Measurements from ENCODE around the gene SYT3. TPM values are rescaled to one million over a fixed set of nuclear protein-coding genes. Genes with fewer than 3 reads are reported as not detected.

SYT3 gene
- polyA plus RNA-seq (ENCODE audit: insufficient read depth in 1 of 5, insufficient read length in 5 of 5, low replicate concordance in 1 of 5) = under 1 TPM; 0.05 to 0.55 (median 0.14) TPM
- long read RNA-seq, donor 1 = 0 reads
- long read RNA-seq, donor 2 = 0 reads
- long read RNA-seq, donor 3 = 0 reads
- long read RNA-seq, donor 4 = 0 reads
- long read RNA-seq, donor 5 = 0 reads
- long read RNA-seq, donor 6 = 0 reads
- long read RNA-seq, donor 7 = 0 reads
- long read RNA-seq, donor 8 = 0 reads

DNA sequence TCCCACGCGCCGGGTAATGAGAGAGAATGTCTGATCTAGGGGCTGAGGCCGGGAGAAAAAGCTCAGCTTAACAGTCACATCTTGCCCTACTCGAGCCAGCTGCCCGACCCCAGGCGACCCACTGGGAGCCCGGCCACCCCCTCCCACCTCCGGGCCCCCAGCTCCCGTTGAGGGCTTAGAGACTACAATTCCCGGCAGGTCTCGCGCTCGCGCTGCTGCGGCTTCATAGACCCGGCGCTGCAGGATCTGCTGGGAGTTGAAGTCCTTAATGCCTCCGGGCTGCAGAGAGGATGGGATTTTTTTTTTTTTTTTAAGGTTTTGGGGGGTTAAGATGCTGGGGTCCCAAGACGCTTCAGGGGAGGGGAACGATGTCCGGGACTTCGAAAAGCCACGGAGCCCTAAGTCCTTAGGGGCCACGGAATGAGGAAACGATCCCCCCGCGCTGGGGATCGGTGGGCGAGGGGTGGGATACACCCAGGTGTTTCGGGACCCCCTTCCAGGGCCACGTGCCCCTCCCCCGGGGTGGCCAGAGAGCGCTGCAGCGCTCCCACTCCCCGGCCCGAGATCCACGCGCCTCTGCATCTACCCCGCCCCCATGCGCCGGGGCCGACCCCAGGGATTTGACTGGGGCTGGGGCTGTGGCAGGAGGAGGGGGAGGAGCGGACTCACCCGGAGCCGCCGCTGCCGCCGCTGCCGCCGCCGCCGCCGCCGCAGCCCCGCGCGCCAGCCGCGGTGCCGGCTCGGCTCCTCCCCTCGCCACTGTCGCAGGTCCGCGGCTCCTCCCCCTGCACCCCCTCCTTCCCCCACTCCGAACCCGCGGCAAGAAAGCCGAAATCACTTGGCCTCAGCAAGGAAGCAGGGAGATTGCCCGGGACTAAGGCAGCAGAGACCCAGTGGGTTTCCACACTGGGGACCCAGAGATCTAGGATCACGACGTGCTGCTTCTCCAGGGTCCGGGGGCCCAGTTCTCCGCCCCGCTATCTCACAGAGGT lies at the start of gene SYT3:
SYT3 (minus strand) TSS at position 761 of the 992 bp plus-strand sequence. CDS start 2,470 bp downstream, outside the sequence.
- no peak for DNase-seq

- no peak for DNase-seq
Measured at GRCh38 chr19:50688766-50689165, 49.1 kb upstream of the SYT3 start.

GRCh38 chr19:50686310-50687032 lies 46.8 kb upstream of the SYT3 start:
- no peak for DNase-seq

DNA sequence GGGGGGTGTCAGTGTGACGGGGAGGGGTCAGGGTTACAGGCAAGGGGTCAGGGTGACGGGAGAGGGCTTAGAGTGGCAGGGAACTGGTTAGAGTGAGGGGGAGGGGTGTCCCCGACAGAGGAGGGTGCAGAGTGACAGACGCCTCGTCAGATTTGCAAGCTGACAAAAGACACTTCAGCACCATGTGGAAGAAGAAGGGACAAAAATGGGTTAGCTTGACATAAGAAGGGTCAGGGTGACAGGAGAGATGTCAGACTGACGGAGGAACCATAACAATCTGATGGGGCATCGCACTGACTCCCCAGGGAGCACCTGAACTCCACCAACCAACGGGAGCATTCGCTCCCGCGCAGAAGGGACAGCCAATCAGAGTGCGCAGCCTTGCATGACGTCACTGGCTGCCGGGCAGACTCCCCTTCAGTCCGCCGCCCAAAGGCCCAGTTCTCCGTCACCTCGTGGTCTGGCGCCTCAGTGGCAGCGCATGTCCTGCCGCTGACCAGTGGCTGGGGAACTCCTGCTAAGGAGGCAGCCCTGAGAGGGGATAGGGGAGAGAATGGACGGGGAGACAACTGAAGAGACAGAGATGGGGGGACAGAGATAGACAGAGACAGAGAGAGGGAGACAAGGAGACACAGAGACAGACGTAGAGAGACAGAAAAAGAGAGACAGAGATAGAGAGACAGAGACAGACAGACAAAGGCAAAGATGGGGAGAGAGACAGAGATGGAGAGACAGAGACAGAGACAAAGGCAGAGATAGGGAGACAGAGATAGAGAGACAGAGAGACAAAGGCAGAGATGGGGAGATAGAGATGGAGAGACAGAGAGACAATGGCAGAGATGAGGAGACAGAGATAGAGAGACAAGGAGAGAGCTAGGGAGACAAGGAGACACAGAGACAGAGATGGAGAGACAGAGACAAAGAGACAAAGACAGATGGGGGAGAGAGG lies 39.8 kb upstream of the SYT3 start:
- DNase-seq = peak; percentile 49 to 69

- DNase-seq = no peak
Measured at GRCh38 chr19:50678323-50678722, 38.6 kb upstream of the SYT3 start.

DNA sequence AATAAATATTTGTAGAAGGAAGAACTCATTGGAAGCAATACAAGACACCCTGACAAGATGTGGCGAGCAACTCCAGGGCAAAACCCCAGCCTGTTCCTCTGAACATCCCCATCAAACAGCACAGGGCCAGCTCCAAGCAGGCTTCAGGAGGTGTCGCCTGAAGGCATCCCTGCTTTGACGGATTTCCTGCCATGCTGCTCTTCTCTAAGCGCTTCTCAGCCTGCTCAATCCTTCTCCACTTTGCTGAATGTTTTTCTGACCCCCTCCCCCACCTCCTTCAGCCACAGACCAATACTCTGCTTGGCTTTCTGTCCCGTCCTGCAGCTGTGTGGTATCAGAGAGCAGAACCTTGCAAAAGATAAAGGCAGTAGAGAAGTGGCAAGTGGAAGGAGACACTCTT lies 38.0 kb upstream of the SYT3 start:
- DNase-seq = no peak

GRCh38 chr19:50676625-50677197 lies 37.0 kb upstream of the SYT3 start:
- DNase-seq = no peak

- no peak for DNase-seq
Measured at GRCh38 chr19:50673118-50673517, 33.4 kb upstream of the SYT3 start.

DNA sequence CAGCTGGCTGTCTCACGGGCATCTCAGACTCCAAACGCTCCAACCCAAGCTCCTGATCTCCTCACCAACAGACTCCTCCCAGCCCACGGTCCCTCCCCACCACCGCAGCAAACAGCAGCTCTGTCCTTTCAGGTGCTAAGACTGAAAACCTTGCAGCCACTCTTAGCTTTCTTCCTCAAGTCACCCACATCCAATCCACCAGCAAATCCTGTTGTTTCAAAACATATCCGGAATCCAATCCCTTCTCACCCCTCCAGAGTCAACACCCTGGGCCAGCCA lies 30.4 kb upstream of the SYT3 start:
- no peak for DNase-seq

DNA sequence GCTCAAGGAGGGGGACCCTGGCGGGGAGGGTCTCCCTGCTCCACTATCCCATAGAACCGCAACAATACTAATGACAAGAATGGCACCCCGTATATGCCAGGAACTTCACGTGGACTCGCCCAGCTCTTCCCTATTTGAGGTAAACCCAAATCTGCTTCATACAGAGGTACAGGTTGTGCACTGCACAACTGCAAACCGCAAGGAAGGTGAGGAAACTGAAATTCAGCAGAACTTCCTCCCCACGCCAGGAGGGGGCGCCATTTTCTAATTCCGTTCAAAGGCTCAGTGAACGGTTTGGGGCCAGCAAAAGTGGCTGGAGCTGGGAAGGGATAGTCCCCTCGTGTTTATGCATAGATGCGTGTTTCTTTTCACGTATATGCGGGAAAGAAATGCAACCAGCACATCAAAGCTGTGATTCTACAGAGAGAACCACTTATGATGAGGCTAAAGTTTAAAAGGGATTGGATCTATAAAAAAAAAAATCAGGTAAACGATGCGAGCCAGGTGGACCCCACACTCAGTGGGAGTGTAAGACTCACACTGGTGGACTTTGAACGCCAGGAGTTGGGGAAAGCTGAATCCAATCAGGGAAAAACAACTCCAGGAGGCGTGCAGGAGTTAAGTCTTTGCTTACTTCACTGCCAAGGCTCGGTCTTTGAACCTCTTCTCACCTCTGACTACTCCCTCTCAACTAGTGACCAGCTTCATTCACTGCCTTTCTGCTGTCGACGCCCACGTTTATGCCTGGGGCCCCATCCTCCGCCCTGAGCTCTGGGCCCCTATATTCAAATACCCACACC lies 29.8 kb upstream of the SYT3 start:
- DNase-seq = no peak

DNA sequence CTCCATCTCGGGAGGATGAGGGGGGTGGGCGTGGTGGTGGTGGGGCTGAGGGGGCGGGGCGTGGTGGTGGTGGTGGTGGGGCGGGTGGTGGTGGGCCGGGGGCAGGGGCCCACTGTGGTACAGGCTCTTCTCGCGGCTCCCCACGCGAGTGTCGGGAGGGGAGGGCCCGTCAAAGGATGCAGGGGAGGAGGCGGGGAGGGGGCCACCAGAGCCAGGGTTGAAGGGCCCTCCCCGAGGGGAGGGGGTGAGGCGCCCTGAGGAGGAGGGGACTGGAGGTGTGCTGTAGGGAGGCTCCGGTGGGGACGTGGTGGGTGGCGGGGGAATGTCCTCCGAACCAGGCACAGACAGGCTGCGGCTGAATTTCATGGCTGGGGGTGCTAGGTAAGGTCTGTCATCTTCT lies 29.2 kb upstream of the SYT3 start:
- DNase-seq = no peak

- DNase-seq = no peak
Measured at GRCh38 chr19:50668416-50668815, 28.7 kb upstream of the SYT3 start.

DNA sequence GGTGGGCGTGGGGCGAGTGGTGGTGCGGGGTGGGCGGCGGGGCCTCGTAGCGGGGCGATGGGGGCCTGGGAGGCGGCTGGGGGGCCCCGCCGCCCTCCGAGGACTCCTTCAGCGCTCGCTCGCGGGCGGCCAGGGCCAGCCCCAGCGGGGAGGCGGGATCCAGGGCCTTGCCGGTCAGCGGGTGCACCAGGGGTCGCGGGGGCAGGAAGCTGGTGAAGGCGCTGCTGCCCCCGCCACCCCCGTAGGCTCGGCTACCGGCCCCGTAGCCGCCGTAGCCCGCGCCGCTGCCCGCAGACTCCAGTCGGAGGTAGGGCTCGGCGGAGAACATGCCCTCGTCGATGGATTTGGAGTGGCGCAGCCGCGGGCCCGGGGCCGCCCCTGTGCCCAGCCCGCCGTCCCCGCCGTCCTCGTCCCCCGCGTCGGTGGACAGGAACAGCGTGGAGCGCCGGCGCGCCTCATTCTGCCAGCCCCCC lies 28.1 kb upstream of the SYT3 start:
- no peak for DNase-seq

DNA sequence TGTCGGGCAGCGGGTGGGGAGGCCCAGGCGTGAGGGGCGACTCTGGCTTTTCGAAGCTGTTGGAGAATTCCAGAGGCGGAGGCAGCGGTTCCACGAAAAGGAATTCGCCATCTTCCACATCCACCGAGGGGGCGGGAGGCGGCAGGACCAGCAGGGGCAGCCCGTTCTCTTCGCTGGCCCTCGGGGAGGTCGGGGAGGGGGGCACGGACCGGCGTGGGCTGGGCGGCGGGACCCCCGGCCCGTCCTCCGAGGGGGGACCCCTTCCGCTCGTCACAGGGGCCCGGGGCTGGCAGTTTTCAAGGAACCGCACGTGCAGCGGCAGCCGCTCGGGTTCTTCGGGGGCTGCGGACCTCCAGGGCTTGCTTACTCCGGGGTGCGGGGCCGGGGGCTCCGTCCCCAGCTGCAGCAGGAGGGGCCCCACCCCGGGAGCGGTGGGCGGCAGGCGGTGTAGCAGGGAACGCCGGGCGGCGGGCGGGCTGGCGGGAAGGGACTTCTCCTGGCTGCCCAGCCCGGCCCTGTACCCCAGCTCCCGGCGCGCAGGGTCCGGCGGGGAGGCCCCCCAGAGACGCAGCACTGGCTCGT lies 27.6 kb upstream of the SYT3 start:
- DNase-seq = no peak

DNA sequence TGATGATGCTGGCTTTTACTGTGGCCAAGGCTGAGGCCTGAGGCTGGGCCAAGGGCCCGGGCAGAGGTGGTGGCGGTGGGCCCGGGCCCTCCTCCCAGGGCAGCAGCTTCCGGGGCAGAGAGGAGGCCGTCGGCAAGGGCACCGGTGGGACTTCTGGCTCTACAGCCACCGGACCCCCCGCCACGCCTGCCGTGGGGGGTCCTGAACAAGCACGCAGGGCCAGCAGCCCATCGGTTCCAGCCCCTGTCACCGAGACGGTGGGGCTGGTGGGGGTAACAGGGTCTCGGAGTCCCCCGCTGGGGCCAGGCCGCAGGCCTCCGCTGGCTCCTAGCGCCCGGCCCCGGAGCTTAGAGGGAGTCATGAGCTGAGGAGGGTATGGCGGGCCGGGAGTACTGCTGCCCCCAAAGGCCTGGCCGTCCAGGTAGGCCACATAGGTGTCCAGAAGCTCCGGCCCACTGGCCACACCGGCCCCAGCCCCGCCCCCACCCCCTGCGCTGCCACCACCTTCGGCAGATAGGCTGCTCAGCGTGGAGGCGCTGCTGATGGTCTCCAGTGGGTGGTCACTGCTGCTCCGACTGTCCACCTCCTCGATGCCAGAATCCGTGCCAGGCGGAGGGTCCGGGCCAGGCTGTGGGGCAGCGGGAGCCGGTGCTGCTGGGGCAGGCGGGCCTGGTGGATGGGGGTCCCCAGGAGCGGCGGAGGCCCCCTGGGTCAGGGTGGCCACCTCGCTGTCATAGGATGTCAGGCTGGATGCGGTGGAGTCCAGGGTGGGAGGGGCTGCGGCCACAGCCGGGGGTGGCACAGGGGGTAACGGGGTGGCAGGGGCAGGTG lies 26.9 kb upstream of the SYT3 start:
- DNase-seq = no peak

- no peak for DNase-seq
Measured at GRCh38 chr19:50664204-50664603, 24.5 kb upstream of the SYT3 start.

DNA sequence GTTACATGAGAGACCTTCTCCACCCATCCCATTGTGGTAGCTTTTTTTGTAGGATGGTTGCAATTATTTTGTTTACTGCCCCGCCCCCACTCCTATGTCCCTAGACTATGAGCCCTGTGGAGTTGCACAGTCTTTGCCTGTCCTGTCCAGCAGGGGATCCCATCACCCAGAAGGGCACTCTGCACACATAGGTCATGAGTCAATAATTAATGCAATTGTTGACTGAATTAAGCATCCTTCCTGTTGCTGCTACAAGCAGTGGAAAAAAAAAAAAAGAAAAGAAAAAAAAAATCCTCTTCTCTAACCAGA lies 23.8 kb upstream of the SYT3 start:
- no peak for DNase-seq

GRCh38 chr19:50662651-50663481 lies 23.2 kb upstream of the SYT3 start:
- no peak for DNase-seq

All from right lung (tissue), 10 donors.